GM12873 (cell line): ENCODE data around the gene CXCL17.

Experiments used
- CTCF ChIP-seq: IDR thresholded peaks from 2 replicates; pipeline ENCODE4 v1.5.1; 2012; ENCODE audit warnings: low read depth, mild to moderate bottlenecking, moderate library complexity, low read length, control low read depth; ENCODE audit not compliant: insufficient read depth; ENCODE audit errors: missing control alignments

CXCL17 gene

GRCh38 chr19:42443944-42444398 lies 1.2 kb upstream of the CXCL17 start:
- TF ChIP-seq CTCF = no peak

DNA sequence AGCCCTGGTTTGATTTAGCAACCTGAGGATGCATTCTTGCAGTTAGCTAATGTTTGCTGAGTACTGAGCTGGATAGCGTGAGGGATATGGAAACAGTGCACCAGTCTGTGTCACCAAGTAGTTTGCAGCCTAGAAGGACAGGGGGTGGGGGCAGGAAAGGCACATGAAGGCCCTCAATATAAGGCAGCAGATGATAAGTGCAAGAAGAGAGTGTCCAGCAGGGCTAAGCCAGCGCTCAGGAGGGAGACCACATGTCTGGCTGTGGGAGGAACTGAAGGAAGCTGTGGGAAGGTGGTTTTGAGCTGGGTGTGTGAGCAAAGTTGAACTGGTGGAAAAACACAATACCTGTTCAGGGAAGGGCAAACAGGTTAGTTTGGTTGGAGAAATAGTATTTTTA lies 1.7 kb downstream of the CXCL17 start:
- TF ChIP-seq CTCF = no peak

DNA sequence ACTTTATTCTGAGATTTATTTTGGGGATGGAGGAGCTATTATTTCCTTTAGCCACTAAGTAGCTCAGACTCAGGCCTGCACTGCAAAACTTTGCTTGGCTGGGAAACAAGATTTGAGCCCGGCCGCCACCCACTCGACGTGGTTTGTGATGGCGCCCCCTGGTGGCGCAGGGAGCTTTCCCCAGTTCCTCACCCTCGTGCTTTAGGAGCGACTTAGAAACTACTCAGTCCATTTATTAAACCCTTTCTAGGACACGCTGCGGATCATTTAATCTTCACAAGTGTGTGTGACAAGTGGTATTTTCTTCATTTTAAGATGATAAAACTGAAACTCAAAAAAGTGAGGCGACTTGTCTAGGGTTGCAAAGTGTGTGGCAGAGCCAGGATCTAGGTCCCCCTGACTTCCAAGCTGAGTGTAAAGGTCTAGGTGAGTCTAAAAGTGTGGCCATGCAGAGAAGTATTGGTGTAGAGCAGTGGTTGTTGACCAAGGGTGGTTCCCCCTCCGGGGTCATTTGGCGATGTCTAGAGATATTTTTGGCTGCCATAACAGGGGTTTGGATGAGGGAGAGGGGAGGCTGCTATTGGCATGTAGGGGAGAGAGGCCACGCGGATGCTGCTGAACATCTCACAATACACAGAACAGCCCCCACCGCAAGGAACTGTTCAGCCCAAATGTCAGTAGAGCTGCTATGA lies 2.2 kb downstream of the CXCL17 start:
- TF ChIP-seq CTCF = peak; percentile 93

- TF ChIP-seq CTCF = no peak
Measured at GRCh38 chr19:42436006-42436405, 6.7 kb downstream of the CXCL17 start.

DNA sequence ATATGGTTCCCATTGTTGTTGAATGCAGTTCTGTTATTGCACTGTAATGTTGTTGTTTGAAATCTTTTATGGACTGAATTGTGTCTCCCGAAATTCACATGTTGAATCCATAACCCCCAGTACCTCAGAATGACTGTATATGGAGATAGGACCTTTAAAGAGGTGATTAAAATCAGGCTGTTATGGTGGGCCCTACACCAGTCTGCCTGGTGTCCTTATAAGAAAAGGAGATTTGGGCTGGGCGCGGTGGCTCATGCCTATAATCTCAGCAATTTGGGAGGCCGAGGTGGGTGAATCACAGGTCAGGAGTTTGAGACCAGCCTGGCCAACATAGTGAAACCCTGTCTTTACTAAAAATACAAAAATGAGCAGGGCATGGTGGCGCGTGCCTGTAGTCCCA lies 7.4 kb downstream of the CXCL17 start:
- no peak for TF ChIP-seq CTCF

DNA sequence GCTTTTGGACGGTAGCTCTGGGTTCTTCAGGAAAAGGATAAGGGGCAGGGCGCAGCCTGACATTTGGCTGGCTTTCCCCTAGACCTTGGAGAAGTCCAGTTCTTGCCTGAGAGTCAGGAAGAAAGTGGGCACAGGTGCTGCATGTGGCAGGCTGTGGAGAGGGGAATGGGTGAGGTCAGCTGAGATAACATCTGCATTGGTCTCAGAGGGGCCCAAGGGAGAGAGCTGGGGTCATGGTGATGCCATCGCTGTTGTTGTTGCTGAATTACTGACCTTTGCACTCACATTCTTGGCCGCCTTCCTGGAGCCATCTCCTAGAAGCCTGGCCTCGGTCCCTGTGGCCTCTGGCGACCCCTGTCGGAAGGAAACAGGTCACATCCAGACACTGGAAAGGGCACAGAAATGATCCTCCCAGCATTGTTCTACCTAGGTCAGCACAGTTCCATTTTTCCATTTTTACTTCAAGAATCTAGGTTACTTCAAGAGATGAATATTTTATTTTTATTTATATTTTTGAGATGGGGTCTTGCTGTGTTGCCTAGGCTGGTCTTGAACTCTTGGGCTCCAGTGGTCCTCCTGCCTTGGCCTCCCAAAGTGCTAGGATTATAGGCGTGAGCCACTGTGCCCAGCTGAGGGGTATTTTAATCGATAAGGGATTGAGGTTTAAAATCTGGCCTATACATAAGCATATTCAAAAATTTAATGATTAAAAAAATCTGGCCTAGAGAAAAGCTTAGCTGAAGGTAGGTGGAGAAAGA lies 9.1 kb downstream of the CXCL17 start:
- peak; percentile 91 for TF ChIP-seq CTCF

GRCh38 chr19:42431486-42431885 lies 11.3 kb downstream of the CXCL17 start:
- no peak for TF ChIP-seq CTCF
